HG03354 (cell line): ENCODE measurements around the gene SPRYD3.
"Not testable (repeated sequence)": the region's sequence is repeated elsewhere in the genome, so short reads cannot be mapped to it uniquely, and the experiment has no call there.

Experiments
- ATAC-seq: cut with Tn5 transposase; IDR thresholded peaks from one replicate; pipeline ENCODE4 v1.9.1; 2021; ENCODE audit warnings: mild to moderate bottlenecking; ENCODE audit not compliant: unreplicated experiment, poor library complexity, severe bottlenecking

SPRYD3 gene

GRCh38 chr12:53102883-53103807 lies 24.0 kb upstream of the SPRYD3 start, which contains the start of gene SOAT2:
Gene SOAT2, plus strand, starts transcription at chr12:53103486. Its CDS starts 92 bp downstream, at chr12:53103578.
- ATAC-seq = peak; percentile 71

GRCh38 chr12:53101931-53102781 lies 23.0 kb upstream of the SPRYD3 start:
- ATAC-seq = no peak

GRCh38 chr12:53101266-53101665 lies 22.1 kb upstream of the SPRYD3 start:
- no peak for ATAC-seq

- ATAC-seq = no peak
These were observed 21.4 kb upstream of the SPRYD3 start for GRCh38 chr12:53100466-53101151.

GRCh38 chr12:53099071-53099882 lies 20.1 kb upstream of the SPRYD3 start:
- no peak for ATAC-seq

GRCh38 chr12:53098354-53098981 lies 19.3 kb upstream of the SPRYD3 start:
- ATAC-seq = no peak

GRCh38 chr12:53097564-53098353 lies 18.6 kb upstream of the SPRYD3 start, which contains the start of gene IGFBP6:
Gene IGFBP6, plus strand, starts transcription at chr12:53097667. Its CDS starts 51 bp downstream, at chr12:53097718.
- no peak for ATAC-seq

- no peak for ATAC-seq
These were observed 18.0 kb upstream of the SPRYD3 start for GRCh38 chr12:53097207-53097563.

GRCh38 chr12:53096759-53097158 lies 17.6 kb upstream of the SPRYD3 start:
- ATAC-seq = no peak

GRCh38 chr12:53096089-53096741 lies 17.0 kb upstream of the SPRYD3 start:
- ATAC-seq = no peak

- ATAC-seq = not testable (repeated sequence)
These were observed 16.4 kb upstream of the SPRYD3 start for GRCh38 chr12:53095596-53095895.

GRCh38 chr12:53094796-53095595 lies 15.8 kb upstream of the SPRYD3 start:
- not testable (repeated sequence) for ATAC-seq

GRCh38 chr12:53094394-53094787 lies 15.2 kb upstream of the SPRYD3 start:
- no peak for ATAC-seq

GRCh38 chr12:53093777-53094393 lies 14.7 kb upstream of the SPRYD3 start:
- ATAC-seq = no peak

GRCh38 chr12:53091756-53092155 lies 12.6 kb upstream of the SPRYD3 start:
- no peak for ATAC-seq

- ATAC-seq = no peak
These were observed 11.4 kb upstream of the SPRYD3 start for GRCh38 chr12:53090554-53090953.
